GM10847 (cell line): Measurements from ENCODE around the gene CDH5.

Experiments used
- POLR2A ChIP-seq: IDR thresholded peaks from 2 replicates; pipeline ENCODE4 v1.6.1; 2011; ENCODE audit not compliant: insufficient read length; ENCODE audit errors: extremely low read depth

CDH5 gene

DNA sequence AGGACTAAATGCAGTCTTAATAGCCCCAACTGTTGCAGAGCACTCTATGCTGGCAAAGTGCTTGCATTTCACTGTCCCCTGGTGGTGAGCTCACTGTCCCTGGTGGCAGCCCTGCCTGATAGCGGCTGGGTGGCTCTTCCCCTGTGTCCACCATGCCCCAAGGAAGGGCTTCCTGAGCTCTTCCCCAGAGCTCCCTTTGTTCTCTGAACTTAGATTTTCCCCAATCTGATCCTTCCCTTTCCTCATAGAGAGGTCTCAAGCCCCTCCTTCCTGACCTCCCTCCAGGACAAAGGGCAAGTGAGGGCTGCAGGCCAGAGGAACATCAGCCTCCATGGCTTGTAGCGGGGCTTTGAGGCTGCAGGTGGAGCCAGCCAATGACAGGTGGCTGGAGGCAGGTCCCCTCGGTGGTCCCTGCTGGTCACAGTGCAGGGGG, 77.6 kb downstream of the CDH5 start:
- TF ChIP-seq POLR2A: no peak

DNA sequence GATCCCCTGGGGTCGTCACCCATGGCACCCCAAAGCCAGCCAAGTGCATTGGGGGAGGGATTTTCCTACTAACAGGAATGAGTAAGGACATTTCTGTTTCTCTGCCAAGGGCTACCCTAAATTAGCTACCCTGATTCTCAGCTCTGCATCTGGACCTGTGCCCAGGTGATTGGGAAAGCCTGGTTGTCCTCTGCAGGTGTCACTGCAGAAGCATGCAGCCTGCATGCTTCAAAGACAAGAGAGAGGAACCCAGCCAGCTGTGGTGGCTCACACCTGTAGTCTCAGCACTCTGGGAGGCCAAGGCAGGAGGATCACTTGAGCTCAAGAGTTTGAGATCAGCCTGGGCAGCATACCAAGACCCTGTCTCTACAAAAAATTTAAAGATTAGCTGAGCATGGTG, 80.2 kb downstream of the CDH5 start:
- TF ChIP-seq POLR2A: no peak

DNA sequence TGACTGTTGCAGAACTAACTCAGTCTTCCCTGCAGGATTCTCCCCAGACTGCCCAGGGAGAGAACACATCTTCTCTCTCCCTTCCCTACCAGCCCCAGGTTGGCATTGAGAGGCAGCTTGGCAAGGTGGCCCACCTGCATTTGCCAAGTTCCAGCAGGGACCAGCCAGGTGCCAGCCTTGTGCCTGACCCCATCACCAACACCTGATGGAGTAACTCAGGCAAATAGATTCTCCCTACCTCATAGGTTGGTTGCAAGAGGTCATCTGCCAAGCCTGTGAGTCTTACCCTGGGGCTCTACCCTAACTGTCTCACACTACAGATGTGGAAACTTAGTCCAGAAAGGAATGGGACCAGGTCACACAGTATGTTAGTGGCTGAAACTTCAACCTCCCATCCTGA, 81.0 kb downstream of the CDH5 start:
- TF ChIP-seq POLR2A: no peak

DNA sequence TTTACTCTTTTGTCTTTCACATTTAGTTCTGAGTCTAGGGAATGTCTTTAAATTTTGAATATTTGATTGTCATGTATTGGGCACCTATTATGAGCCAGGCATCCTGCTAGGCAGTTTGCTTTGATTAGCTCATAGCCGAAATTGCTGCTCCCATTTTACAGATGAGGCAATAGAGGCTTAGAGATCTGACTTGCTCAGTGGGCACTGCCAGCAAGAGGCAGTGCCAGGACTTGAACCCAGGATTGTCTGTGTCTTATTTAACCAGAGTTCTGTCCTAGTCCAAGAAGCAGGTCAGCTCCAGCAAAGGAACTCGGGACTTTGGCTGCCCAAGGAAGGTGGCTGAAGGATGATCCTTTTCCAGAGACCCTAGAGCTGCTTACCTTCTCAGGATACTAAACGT, 85.1 kb downstream of the CDH5 start:
- no peak for TF ChIP-seq POLR2A
